ENCODE data around the gene WBP11. TPM values are rescaled to one million over a fixed set of nuclear protein-coding genes. Genes with fewer than 3 reads are reported as not detected.

WBP11 gene
- total and polyA plus RNA-seq, 9 of the 15 experiments (the other 6 are each of a cell fraction or from before 2014, with no cell fraction given): 7.7 to 60.8 (median 24.6) TPM

DNA sequence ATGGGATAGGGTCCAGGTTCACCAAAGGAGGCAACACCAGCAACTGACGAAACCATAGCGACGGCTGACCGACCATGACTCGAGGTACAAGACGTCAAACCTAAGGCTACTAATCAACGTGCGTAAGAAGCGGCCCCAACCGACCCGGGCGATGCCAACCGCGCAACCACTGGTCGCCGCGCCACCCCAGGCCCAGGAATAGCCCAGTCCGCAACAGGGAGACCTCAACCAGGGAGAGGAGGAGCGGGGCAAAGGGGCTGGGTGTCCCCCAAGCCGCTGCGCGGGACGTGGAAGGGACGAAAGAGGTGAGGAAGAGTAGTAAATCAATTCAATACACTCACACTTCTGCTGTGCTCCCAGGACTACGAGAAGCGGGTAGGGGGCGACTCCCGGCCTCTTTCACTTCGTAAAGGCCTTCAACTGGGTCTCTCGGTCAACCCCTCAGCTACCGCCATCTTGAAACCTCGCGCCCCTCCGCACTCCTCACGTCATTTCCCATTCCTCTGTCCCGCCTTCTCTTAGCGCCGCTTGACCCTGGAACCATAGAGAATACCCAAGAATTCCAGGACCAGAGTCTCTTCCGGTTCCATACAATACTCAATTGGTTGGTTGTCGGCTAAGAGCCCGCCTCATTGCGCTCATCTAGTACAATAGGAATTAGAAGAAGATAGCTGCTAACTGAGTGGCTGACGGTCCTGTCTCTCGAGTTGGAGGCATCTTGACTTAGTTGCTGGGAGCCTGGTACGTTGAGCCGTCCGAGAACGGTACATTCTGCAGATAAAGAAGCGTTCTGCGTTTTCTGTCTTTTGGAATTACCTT lies at the start of gene WBP11, which contains the start of gene C12orf60 (continued):
- TF ChIP-seq, protein P1, sequence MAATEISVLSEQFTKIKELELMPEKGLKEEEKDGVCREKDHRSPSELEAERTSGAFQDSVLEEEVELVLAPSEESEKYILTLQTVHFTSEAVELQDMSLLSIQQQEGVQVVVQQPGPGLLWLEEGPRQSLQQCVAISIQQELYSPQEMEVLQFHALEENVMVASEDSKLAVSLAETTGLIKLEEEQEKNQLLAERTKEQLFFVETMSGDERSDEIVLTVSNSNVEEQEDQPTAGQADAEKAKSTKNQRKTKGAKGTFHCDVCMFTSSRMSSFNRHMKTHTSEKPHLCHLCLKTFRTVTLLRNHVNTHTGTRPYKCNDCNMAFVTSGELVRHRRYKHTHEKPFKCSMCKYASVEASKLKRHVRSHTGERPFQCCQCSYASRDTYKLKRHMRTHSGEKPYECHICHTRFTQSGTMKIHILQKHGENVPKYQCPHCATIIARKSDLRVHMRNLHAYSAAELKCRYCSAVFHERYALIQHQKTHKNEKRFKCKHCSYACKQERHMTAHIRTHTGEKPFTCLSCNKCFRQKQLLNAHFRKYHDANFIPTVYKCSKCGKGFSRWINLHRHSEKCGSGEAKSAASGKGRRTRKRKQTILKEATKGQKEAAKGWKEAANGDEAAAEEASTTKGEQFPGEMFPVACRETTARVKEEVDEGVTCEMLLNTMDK (IDR thresholded peaks at IDR 0.05; ENCODE audit: borderline replicate concordance, insufficient read depth, low read depth, low read length, poor library complexity, severe bottlenecking): no peak
- no peak for TF ChIP-seq RBM39 (optimal IDR thresholded peaks at IDR 0.05; ENCODE audit: low read depth, low read length)
- TF ChIP-seq MAFK (IDR thresholded peaks at IDR 0.05; ENCODE audit: low read length): no peak
- TF ChIP-seq, protein P2, sequence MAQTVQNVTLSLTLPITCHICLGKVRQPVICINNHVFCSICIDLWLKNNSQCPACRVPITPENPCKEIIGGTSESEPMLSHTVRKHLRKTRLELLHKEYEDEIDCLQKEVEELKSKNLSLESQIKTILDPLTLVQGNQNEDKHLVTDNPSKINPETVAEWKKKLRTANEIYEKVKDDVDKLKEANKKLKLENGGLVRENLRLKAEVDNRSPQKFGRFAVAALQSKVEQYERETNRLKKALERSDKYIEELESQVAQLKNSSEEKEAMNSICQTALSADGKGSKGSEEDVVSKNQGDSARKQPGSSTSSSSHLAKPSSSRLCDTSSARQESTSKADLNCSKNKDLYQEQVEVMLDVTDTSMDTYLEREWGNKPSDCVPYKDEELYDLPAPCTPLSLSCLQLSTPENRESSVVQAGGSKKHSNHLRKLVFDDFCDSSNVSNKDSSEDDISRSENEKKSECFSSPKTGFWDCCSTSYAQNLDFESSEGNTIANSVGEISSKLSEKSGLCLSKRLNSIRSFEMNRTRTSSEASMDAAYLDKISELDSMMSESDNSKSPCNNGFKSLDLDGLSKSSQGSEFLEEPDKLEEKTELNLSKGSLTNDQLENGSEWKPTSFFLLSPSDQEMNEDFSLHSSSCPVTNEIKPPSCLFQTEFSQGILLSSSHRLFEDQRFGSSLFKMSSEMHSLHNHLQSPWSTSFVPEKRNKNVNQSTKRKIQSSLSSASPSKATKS (CRISPR knock-in tag; IDR thresholded peaks at IDR 0.05): no peak
- TF ChIP-seq, protein P3, sequence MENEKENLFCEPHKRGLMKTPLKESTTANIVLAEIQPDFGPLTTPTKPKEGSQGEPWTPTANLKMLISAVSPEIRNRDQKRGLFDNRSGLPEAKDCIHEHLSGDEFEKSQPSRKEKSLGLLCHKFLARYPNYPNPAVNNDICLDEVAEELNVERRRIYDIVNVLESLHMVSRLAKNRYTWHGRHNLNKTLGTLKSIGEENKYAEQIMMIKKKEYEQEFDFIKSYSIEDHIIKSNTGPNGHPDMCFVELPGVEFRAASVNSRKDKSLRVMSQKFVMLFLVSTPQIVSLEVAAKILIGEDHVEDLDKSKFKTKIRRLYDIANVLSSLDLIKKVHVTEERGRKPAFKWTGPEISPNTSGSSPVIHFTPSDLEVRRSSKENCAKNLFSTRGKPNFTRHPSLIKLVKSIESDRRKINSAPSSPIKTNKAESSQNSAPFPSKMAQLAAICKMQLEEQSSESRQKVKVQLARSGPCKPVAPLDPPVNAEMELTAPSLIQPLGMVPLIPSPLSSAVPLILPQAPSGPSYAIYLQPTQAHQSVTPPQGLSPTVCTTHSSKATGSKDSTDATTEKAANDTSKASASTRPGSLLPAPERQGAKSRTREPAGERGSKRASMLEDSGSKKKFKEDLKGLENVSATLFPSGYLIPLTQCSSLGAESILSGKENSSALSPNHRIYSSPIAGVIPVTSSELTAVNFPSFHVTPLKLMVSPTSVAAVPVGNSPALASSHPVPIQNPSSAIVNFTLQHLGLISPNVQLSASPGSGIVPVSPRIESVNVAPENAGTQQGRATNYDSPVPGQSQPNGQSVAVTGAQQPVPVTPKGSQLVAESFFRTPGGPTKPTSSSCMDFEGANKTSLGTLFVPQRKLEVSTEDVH (IDR thresholded peaks at IDR 0.05; ENCODE audit: low read depth, partially characterized antibody): no peak
- TF ChIP-seq, protein P4, sequence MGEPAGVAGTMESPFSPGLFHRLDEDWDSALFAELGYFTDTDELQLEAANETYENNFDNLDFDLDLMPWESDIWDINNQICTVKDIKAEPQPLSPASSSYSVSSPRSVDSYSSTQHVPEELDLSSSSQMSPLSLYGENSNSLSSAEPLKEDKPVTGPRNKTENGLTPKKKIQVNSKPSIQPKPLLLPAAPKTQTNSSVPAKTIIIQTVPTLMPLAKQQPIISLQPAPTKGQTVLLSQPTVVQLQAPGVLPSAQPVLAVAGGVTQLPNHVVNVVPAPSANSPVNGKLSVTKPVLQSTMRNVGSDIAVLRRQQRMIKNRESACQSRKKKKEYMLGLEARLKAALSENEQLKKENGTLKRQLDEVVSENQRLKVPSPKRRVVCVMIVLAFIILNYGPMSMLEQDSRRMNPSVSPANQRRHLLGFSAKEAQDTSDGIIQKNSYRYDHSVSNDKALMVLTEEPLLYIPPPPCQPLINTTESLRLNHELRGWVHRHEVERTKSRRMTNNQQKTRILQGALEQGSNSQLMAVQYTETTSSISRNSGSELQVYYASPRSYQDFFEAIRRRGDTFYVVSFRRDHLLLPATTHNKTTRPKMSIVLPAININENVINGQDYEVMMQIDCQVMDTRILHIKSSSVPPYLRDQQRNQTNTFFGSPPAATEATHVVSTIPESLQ (CRISPR knock-in tag; IDR thresholded peaks at IDR 0.05): no peak
- no peak for TF ChIP-seq MECOM (CRISPR knock-in tag; IDR thresholded peaks at IDR 0.05)
- TF ChIP-seq RUNX1 (IDR thresholded peaks at IDR 0.05; ENCODE audit: low read depth): no peak
- no peak for TF ChIP-seq SMARCA5 (IDR thresholded peaks at IDR 0.05)
- peak; percentile 67 for TF ChIP-seq POLR2G (IDR thresholded peaks at IDR 0.05; ENCODE audit: low read depth, low read length)
- no peak for TF ChIP-seq HMG20A (CRISPR knock-in tag; conservative IDR thresholded peaks at IDR 0.05)
- no peak for TF ChIP-seq HEY1 (CRISPR knock-in tag; IDR thresholded peaks at IDR 0.05; ENCODE audit: borderline replicate concordance)
- TF ChIP-seq PYGO2 (tag; IDR thresholded peaks at IDR 0.05): no peak
- no peak for TF ChIP-seq STAT5B (CRISPR knock-in tag; IDR thresholded peaks at IDR 0.05)
- no peak for TF ChIP-seq ZNF347 (CRISPR knock-in tag; IDR thresholded peaks at IDR 0.05; ENCODE audit: low read depth)
- no peak for TF ChIP-seq ZSCAN32 (CRISPR knock-in tag; IDR thresholded peaks at IDR 0.05)
- TF ChIP-seq, protein P5, sequence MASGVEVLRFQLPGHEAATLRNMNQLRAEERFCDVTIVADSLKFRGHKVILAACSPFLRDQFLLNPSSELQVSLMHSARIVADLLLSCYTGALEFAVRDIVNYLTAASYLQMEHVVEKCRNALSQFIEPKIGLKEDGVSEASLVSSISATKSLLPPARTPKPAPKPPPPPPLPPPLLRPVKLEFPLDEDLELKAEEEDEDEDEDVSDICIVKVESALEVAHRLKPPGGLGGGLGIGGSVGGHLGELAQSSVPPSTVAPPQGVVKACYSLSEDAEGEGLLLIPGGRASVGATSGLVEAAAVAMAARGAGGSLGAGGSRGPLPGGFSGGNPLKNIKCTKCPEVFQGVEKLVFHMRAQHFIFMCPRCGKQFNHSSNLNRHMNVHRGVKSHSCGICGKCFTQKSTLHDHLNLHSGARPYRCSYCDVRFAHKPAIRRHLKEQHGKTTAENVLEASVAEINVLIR (CRISPR knock-in tag; IDR thresholded peaks at IDR 0.05): peak; percentile 48
